Head of caudate nucleus (tissue), 42 donors: ENCODE data around the gene METTL8.

Experiments used
- DNase-seq, 42 donors: peaks; one replicate each; pipeline versions ENCODE4 v3.0.0 to v3.0.0-alpha.2; 2020 to 2021; ENCODE audit warnings: mixed read lengths in 7 of 42
- intact Hi-C: fragments of 100-400 bp; cut with DNase I; formaldehyde crosslinking; loops from one replicate; pipeline ENCODE4 v1.15.0; 2022

Gene METTL8, protein sequence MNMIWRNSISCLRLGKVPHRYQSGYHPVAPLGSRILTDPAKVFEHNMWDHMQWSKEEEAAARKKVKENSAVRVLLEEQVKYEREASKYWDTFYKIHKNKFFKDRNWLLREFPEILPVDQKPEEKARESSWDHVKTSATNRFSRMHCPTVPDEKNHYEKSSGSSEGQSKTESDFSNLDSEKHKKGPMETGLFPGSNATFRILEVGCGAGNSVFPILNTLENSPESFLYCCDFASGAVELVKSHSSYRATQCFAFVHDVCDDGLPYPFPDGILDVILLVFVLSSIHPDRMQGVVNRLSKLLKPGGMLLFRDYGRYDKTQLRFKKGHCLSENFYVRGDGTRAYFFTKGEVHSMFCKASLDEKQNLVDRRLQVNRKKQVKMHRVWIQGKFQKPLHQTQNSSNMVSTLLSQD

DNA sequence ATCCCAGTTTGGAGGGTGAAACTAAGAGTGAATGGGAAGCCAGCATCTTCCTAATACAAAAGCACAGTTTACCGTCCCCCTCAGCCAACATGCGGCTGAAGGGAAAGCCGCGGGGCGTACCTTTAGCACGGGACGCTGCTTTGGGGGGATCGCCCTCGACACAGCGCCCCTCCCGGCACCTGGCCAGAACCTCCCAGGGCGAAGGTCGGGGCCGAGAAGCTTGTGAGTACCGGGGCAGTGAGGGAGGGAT, at the start of gene METTL8:
Gene METTL8, minus strand, starts transcription at position 228 of the 250 bp plus-strand sequence. CDS start 41,805 bp downstream, outside the sequence.
- no peak for DNase-seq
- intact Hi-C loops: loop anchor here (5.0 to 10.0 kb wide), 4 partner anchors 89 to 461 kb away; partner anchors contain the start of genes CYBRD1, DYNC1I2 and TLK1

DNA sequence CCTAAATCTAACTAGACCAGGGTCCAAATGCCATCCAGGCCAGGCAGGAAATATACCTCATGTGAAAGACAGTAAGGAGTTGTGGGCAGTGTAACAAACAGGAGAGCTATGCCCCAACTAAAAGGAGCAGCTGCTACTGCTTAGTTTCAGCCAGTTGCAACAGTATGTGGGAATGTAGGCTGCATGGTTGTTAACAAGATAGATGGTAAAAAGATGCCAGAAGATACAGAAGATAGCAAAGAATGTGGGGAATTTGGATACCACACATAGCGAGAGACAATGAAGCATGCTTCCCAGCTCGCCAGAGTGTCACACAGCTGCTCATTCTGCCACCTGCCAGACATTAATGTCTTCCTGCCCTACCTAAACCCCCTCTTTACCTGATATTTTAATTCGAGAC, 49.1 kb upstream of the METTL8 start:
- DNase-seq: no peak
- intact Hi-C loops: no loop called here

DNA sequence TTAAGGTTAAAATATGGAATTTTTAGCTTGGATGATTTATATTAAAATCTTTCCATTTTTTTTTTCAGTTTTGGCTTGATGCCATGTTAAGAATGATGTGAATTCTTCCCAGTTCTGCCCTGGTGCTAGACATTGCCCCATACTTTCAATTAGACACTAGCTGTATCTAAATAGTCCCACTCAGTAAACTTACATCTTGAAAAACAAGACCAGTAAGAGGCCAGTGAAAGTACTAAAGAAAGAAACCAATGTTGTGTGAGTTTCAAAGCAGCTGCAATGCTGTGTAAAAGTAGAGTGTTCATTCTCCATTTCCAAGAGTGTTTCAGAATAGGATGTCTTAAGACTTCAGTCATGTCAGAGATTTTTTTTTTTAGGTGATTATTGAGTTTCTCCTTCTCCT, 48.5 kb upstream of the METTL8 start:
- intact Hi-C loops: no loop called here
- no peak for DNase-seq

DNA sequence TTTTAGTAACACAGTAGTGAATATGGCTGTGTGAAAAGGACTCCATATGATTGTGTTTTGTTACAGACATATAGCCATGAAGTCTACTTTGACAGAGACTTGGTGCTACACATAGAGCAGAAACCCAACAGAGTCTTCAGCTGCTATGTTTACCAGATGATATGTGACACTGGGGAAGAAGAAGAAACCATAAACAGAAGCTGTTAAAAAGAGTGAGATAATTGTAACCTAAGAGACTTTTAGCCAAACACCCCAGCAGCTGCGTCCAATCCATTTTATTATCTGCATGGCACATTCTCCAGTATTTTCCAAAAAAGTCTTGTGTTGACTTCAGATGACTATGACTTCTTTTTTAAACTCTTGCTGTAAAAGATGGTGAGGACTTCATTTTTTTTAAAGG, 47.1 kb upstream of the METTL8 start:
- no peak for DNase-seq
- intact Hi-C loops: no loop called here

DNA sequence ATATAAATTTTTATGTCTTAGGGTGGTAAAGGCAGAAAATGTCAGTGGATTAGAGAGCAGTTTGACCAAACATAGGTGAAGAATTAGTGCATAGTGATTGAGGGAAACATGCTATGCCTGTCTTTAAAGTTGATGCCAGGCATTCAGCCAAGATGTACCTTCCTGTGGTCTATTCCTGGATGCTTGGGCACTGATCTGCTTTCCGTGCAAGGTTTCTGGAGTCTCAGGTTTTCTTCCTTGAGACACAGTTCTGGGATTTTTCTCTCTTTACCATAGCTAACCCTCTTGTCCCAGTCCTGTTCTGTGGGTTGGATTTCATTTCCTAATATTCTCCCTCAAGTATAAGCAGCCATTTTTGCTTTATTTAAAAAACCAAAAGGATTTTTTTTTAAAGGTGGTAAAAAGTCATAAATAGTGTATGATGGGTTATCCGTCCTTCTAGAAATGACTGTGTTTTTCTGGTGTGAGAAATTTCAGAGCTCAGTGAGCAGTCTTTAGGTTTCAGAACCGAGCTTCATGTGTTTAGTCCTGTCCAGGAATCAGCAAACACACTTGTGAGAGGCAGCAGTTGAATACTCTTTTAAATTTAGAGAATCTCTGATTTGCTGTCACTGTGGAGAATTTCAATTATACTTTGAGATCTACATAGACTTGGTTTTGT, 45.5 kb upstream of the METTL8 start:
- intact Hi-C loops: no loop called here
- no peak for DNase-seq

DNA sequence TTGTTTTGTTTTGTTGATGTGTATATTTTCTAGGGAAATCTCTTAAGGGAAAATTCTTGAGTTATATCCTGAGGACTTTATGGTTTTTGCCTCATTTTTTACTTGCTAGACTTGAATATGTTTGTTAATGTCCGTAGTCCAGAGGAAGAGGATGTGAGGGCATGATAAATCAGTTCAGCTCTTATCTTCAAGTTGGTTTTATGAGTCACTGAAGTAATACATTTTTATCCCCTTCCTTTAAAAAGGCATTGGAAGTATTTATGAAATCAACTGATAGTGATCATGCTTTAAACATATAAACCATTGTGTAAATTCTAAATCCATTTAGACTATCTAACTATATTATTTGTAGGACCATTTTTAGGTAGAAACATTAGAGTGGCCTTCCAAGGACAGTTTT, 44.6 kb upstream of the METTL8 start:
- intact Hi-C loops: no loop called here
- no peak for DNase-seq

DNA sequence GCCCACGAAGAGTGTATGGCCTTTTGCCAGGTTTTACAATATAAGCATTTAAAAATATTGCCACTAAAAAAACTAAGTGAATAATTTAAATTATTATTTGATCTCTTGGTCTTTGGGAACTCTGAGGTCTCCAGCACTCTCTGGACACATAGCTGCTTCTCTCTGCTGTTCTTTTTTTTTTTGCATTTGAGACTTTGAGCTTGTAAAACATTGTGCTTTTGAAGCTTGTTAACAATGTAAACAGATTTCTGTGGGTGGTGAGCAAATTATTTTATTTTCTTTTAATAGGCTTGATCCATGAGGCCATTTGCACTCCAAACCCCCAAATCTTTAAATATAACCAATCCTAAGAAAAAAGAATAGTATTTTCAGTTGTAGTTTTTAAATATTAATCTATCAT, 42.2 kb upstream of the METTL8 start:
- intact Hi-C loops: no loop called here
- DNase-seq: no peak

DNA sequence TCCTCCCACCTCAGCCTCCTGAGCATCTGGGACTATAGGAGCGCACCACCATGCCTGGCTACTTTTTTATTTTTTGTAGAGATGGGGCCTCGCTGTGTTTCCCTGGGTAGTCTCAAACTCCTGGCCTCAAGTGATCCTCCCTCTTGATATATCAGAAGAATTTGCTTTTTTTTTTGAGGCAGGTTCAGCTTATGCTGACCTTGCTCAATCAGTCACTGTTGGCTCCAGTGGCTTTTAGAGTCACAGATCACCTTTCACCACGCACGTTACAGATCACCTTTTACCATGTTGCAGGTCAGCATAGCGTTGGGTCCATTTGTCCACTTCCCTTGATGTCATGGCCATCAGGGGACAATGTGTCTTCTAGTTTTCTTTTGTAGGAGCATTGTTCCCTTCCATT, 36.3 kb upstream of the METTL8 start:
- no peak for DNase-seq
- intact Hi-C loops: no loop called here

DNA sequence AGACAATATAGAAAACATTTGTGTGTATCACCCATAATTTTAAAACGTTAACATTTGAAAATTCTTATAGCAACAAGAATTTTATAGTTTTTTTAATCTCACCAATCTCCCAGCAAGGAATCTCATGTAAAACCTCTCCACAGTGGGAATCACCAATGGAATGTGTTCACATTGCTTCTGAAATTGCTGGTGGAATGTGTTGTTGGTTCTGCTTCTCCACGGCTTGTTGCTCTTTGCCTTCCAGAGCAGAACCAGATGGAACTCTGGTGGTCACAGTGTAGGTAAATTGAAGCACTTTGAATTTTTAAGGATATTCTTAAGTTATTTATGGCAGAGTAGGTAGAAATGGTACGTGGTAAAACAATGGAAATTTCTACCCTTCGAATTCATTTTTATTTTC, 35.4 kb upstream of the METTL8 start:
- intact Hi-C loops: no loop called here
- no peak for DNase-seq

DNA sequence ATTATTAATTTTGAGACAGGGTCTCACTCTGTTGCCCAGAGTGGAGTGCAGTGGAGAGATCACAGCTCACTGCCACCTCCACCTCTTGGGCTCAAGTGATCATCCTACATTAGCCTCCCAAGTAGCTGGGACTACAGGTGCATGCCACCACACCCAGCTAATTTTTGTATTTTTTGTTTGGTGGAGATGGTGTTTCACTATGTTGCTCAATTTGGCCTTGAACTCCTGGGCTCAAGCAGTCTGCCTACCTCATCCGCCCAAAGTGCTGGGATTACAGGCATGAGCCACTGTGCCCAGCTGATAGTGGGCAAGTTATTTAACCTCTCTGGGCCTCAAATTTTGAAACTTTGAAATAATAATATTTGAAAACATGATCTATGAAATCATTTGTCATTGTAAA, 26.7 kb upstream of the METTL8 start:
- no peak for DNase-seq
- intact Hi-C loops: no loop called here

DNA sequence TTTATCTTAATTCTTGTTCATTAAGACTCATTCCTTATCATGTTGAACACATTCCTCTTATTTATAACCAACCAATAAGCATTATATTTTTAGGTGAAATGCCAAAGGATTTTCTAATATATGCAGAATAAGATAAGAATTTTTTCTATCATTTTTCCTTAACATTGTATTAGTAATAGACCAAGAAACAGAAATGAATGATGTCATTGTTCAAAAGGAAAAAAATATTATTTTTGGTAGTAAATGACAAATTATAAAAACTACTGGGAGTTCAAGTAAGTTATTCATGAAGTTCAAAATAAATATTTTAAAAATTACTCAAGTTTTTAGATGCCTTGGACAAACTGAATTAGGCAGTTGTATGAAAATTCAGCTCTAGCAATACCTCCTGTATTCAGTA, 25.7 kb upstream of the METTL8 start:
- no peak for DNase-seq
- intact Hi-C loops: no loop called here

DNA sequence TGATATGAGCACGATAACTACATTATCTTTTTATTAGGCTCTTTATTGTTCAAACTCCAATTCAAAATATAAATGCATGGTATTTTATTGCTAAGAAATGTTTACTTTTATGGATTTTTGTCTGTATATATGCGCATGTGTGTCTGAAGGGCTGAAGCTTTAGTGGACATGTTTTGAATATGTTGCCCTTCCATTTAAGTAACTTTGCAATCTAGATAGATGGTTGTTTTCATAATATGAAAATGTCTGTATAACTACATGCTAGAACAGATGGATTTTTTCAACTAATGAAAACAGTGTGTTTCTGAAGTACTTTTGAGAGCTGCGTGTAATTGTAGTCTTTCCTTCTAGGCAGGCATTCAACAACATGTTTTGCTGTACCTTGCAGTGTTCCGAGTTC, 19.0 kb upstream of the METTL8 start:
- intact Hi-C loops: no loop called here
- no peak for DNase-seq

DNA sequence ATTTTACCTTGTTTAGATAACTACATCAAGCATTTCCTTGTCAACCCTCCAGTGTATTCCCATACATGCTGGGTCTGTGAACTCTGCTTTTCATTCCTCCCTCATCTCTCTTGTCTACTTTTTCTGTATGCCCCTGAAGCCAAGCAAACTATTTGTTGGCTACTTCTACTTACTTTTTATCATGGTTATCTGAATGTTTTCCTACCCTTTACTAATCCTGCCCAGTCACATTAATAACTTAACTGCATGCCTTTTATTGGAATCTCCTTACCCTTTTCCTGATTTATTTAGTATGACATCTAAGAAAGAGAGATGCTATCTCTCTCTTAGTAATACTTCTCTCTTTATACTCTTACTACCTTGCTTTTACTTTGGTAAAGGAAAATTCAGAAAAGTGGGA, 17.3 kb upstream of the METTL8 start:
- intact Hi-C loops: no loop called here

DNA sequence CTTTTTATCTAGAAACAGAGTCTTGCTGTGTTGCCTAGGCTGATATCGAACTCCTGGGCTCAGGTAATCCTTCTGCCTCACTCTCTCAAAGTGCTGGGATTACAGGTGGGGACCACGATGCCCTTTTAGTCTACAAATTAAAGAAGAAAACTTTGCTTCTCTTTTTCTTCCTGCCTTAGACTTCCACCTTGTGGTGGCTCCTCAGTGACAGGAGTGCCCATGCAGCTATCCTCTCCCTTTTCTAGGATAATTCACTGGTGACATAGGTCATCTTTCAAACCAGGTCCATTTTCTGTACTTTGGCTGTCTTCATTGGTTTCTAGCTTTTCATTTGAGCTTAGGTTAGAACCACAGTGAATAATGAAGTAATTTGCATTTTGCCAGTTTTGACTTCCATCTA, 13.9 kb upstream of the METTL8 start:
- intact Hi-C loops: no loop called here

More for the DNA sequence above, 17.3 kb upstream of the METTL8 start:
- no peak for DNase-seq

DNA sequence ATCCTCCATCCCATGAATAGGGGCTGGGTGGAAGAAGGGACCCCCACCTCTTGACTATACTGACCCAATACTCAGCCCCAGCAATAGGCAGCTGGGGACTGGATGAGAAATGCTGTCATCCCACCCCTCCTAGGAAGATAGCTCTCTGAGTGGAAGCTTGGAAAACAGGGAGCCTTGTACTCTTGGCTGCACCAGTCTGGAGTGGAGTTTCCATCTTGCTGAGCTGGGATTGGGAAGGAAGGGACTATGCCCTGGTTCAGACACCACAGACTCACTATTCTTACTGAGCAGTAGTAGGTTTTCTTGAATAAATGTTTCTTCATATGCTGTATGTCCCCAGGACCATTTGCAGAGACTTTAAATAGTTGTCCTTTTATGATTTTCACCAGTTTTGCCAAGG, 7.7 kb upstream of the METTL8 start:
- no peak for DNase-seq
- intact Hi-C loops: no loop called here

More for the DNA sequence above, 13.9 kb upstream of the METTL8 start:
- DNase-seq: no peak

DNA sequence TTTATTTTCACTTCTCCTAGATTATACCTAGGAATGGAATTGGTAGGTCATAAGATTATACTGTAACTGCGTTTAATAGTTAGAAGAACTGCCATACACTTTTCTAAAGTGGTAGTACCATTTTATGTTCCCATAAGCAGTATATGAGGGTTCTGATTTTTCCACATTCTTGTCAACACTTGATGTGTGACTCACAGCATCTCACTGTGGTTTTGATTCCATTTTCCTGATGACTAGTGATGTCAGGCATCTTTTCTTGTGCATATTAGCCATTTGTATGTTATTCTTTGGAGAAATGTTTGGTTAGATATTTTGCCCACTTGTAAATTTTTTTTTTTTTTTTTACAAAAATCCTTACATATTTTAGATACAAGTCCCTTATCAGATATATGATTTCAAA, 2.5 kb upstream of the METTL8 start:
- no peak for DNase-seq
- intact Hi-C loops: loop anchor here (10.0 kb wide), 1 partner anchor 248 kb away; the partner anchor contains the start of gene DYNC1I2

DNA sequence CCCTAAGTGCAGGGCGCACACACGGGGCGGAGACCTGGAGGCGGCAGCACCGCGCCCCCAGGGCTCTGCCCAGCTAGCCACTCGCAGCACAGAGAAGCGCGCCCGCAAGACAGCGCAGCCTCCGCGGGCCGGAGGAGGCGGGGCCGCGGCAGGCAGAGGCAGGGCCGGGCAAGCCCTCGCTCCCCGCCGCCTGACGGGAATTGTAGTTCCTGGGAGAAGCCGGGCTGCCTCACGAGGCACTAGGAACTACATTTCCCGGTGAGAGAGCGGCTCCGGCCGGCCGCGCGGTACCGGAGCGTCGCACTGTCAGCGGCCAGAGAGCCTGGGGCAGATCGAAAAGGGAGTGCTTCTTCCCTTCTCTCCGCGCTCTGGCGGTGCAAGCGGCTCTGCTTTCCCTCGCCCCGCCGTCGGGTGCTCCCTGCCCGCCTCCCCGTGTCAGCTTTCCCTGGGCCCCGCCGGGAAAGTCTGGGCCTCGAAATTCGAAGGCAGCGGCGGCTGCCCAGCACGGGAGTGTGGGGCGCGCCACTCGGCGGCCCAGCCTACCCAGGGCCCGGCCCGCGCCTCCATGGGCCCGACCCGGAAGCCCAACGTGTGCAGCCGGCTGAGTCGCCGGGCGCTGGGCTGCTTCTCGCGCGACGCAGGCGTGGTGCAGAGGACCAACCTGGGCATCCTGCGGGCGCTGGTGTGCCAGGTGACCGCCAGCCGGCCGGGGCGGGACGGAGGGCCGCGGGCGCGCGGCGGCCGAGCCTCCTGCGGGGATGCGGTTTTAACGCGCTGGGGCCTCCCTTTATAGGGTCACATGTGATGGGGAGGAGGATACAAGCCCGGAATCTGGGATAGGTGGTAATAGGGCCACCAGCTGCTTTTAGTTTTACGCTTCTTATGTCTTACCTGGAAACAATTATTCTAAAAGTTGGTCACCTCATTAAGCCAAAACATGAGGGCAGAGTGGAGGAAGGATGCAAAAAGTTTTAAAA, 511 bp upstream of the METTL8 start, which contains the start of gene DCAF17:
Gene DCAF17, plus strand, starts transcription at position 214 of the 977 bp plus-strand sequence. Its CDS starts 352 bp downstream, at position 566.
- intact Hi-C loops: loop anchor here (5.0 to 10.0 kb wide), 4 partner anchors 88 to 462 kb away; partner anchors contain the start of genes CYBRD1, DYNC1I2 and TLK1
- peak; percentile 91 to 99 (median 97) for DNase-seq

DNA sequence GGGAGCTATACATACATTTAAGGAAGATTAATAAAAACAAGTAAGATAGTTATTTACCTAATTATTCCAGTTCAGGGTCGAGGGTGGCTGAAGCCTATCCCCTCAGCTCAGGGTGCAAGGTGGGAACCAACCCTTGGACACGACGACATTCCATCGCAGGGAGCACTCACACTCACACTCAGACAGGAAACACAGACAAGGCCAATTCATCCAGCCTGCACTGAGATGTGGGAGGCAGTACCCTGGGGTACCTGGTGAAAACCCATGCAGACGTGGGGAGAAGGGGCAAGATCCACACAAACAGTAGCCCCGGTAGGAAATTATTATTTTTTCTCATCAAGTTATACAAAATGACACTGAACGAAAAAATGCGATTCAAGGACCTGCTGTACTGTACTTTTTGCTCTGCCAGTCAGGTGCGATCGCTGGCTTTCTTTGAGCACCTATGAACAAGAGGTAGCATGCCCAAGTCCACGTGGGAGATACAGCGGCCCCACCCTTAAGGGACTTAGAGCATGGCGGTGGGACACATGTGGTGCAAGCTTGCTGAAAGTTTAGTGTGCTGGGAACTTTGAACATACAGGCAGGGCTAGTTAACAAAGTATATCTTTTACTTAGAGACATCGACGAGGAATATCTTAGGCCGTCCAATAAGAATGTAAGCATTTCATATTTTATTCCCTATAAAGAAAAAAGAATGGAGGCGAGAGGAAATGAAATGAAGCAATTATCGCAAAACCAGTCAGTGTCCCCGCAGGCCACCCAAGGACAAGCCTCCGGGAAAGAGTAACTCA, 624 bp downstream of the METTL8 start:
- peak in 23 of 42 donors; percentile 4 to 52 (median 20) for DNase-seq
- intact Hi-C loops: loop anchor here (5.0 to 10.0 kb wide), 4 partner anchors 89 to 461 kb away; partner anchors contain the start of genes CYBRD1, DYNC1I2 and TLK1
